ENCODE measurements around the gene STRN3. TPM values are rescaled to one million over a fixed set of nuclear protein-coding genes. Genes with fewer than 3 reads are reported as not detected.

The STRN3 gene
- total RNA-seq, 1 donor from 2014 or later = 30.5 TPM

- H3K27me3 ChIP-seq (ENCODE audit: control insufficient read depth, insufficient read depth, low read length) = no peaks in the 10 kb centered on the region
- TF ChIP-seq, protein P1, sequence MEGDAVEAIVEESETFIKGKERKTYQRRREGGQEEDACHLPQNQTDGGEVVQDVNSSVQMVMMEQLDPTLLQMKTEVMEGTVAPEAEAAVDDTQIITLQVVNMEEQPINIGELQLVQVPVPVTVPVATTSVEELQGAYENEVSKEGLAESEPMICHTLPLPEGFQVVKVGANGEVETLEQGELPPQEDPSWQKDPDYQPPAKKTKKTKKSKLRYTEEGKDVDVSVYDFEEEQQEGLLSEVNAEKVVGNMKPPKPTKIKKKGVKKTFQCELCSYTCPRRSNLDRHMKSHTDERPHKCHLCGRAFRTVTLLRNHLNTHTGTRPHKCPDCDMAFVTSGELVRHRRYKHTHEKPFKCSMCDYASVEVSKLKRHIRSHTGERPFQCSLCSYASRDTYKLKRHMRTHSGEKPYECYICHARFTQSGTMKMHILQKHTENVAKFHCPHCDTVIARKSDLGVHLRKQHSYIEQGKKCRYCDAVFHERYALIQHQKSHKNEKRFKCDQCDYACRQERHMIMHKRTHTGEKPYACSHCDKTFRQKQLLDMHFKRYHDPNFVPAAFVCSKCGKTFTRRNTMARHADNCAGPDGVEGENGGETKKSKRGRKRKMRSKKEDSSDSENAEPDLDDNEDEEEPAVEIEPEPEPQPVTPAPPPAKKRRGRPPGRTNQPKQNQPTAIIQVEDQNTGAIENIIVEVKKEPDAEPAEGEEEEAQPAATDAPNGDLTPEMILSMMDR (IDR thresholded peaks at IDR 0.05; ENCODE audit: insufficient read depth, low read length, poor library complexity, severe bottlenecking) = no peak
- H3K4me3 ChIP-seq (ENCODE audit: low read depth, low read length) = no peak overlapping the region
- no peaks in the 10 kb centered on the region for H3K36me3 ChIP-seq (ENCODE audit: control insufficient read depth, insufficient read depth, low read length)
- no peak for DNase-seq (ENCODE audit: low read depth)
Observed at GRCh38 chr14:30849983-30850382, 176.2 kb downstream of the STRN3 start.

- no peak for DNase-seq (ENCODE audit: low read depth)
- TF ChIP-seq, protein P1 (IDR thresholded peaks at IDR 0.05; ENCODE audit: insufficient read depth, low read length, poor library complexity, severe bottlenecking) = no peak
- no peaks in the 10 kb centered on the region for H3K36me3 ChIP-seq (ENCODE audit: control insufficient read depth, insufficient read depth, low read length)
- H3K4me3 ChIP-seq (ENCODE audit: low read depth, low read length) = no peak overlapping the region
- no peaks in the 10 kb centered on the region for H3K27me3 ChIP-seq (ENCODE audit: control insufficient read depth, insufficient read depth, low read length)
Observed at GRCh38 chr14:30849354-30849753, 176.8 kb downstream of the STRN3 start.

- Histone ChIP-seq H3K27me3 (ENCODE audit: control insufficient read depth, insufficient read depth, low read length) (no peaks in the 10 kb centered on the region), H3K36me3 (ENCODE audit: control insufficient read depth, insufficient read depth, low read length) (no peaks in the 10 kb centered on the region), H3K4me3 (ENCODE audit: low read depth, low read length) (no peak overlapping the region)
- TF ChIP-seq, protein P1 (IDR thresholded peaks at IDR 0.05; ENCODE audit: insufficient read depth, low read length, poor library complexity, severe bottlenecking) = no peak
- no peak for DNase-seq (ENCODE audit: low read depth)
Observed at GRCh38 chr14:30848449-30849240, 177.5 kb downstream of the STRN3 start.

Other genes starting within 250 kb of the STRN3 start
- gene COCH, start 151.8 kb downstream of the STRN3 start, total RNA-seq = 16.4 and 18.8 TPM in 2 replicates
- gene AP4S1, start 730 bp downstream of the STRN3 start, total RNA-seq = 5.5 and 16.0 TPM in 2 replicates
- 118 TPM in 2 replicates for gene HECTD1, start 181.4 kb upstream of the STRN3 start, total RNA-seq

All from kidney epithelial cell (primary cell).